ENCODE measurements around the gene NFATC1.

DNA sequence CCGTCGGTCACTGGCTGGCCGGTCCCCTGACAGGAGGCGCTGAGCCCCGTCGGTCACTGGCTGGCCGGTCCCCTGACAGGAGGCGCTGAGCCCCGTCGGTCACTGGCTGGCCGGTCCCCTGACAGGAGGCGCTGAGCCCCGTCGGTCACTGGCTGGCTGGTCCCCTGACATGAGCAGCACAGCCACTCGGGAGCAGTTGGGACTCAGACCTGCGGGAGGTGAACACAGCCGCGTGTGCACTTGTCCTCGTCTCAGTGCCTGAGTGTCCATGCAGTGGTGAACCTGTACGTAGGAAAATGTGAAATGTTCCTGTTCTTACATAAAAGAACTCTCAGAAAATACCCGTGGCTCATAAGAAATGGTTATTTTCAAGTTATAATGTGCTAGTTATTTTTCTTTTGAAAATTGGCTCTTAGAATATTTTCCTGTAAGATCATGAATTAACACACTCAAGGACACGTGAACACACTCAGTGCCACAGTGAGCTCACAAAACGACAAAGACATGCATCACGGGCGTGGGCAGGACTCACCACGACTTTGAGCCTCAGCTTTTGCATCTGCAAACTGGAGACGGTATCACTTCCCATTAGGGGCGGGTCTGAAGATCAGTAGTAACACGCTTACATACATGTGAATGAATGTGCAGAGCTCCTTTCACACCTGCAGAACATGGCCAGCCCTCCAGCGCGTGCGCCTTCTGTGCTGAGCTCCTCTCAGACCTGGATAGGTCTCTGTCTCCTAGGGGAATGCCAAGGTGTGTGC is 21.1 kb upstream of the NFATC1 start:
- TF ChIP-seq, protein P1, sequence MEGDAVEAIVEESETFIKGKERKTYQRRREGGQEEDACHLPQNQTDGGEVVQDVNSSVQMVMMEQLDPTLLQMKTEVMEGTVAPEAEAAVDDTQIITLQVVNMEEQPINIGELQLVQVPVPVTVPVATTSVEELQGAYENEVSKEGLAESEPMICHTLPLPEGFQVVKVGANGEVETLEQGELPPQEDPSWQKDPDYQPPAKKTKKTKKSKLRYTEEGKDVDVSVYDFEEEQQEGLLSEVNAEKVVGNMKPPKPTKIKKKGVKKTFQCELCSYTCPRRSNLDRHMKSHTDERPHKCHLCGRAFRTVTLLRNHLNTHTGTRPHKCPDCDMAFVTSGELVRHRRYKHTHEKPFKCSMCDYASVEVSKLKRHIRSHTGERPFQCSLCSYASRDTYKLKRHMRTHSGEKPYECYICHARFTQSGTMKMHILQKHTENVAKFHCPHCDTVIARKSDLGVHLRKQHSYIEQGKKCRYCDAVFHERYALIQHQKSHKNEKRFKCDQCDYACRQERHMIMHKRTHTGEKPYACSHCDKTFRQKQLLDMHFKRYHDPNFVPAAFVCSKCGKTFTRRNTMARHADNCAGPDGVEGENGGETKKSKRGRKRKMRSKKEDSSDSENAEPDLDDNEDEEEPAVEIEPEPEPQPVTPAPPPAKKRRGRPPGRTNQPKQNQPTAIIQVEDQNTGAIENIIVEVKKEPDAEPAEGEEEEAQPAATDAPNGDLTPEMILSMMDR (conservative IDR thresholded peaks at IDR 0.05) = no peak
- TF ChIP-seq ZFX (IDR thresholded peaks at IDR 0.05) = no peak

All from C4-2B (cell line).